NCI-H1417 (cell line): ENCODE data around the gene ISCA2.
A peak's percentile ranks its signal among the peaks of the same experiment; 100 is the strongest.

Experiments
- DNase-seq, 3 experiments: peaks; one replicate each; lab custom pipeline; 2025; lab: John Stamatoyannopoulos, UW

Gene ISCA2

GRCh38 chr14:74508292-74508731 is 14.7 kb downstream of the ISCA2 start:
- DNase-seq = no peak

- no peak for DNase-seq
Measured at GRCh38 chr14:74508844-74509428, 15.4 kb downstream of the ISCA2 start.

- no peak for DNase-seq
Measured at GRCh38 chr14:74509587-74510222, 16.1 kb downstream of the ISCA2 start.

GRCh38 chr14:74510223-74510931 is 16.8 kb downstream of the ISCA2 start:
- DNase-seq = no peak

- no peak for DNase-seq
Measured at GRCh38 chr14:74510959-74511409, 17.4 kb downstream of the ISCA2 start.

GRCh38 chr14:74511966-74512830 is 18.6 kb downstream of the ISCA2 start:
- no peak for DNase-seq

GRCh38 chr14:74514471-74514941 is 20.9 kb downstream of the ISCA2 start:
- DNase-seq = peak in 1 of 3 experiments; percentile 31

- DNase-seq = no peak
Measured at GRCh38 chr14:74515891-74516412, 22.4 kb downstream of the ISCA2 start.

- no peak for DNase-seq
Measured at GRCh38 chr14:74516451-74517160, 23.0 kb downstream of the ISCA2 start.

- no peak for DNase-seq
Measured at GRCh38 chr14:74517731-74518130, 24.2 kb downstream of the ISCA2 start.

GRCh38 chr14:74518221-74518620 is 24.7 kb downstream of the ISCA2 start:
- DNase-seq = peak in 1 of 3 experiments; percentile 32

GRCh38 chr14:74519316-74520074 is 25.9 kb downstream of the ISCA2 start:
- DNase-seq = no peak

GRCh38 chr14:74521756-74522155 is 28.2 kb downstream of the ISCA2 start:
- no peak for DNase-seq

- no peak for DNase-seq
Measured at GRCh38 chr14:74522740-74523139, 29.2 kb downstream of the ISCA2 start.

GRCh38 chr14:74524076-74524811 is 30.7 kb downstream of the ISCA2 start:
- no peak for DNase-seq

- DNase-seq = no peak
Measured at GRCh38 chr14:74524812-74525135, 31.2 kb downstream of the ISCA2 start.

- peak in 1 of 3 experiments; percentile 45 for DNase-seq
Measured at GRCh38 chr14:74525361-74525851, 31.8 kb downstream of the ISCA2 start.

- DNase-seq = no peak
Measured at GRCh38 chr14:74526854-74527585, 33.5 kb downstream of the ISCA2 start.

- no peak for DNase-seq
Measured at GRCh38 chr14:74527736-74528280, 34.2 kb downstream of the ISCA2 start.
